Right renal pelvis (tissue), 4 donors: ENCODE measurements around the gene THEM4. TPM values are rescaled to one million over a fixed set of nuclear protein-coding genes. Genes with fewer than 3 reads are reported as not detected.
A peak's percentile ranks its signal among the peaks of the same experiment; 100 is the strongest.
"Not testable (repeated sequence)": the region's sequence is repeated elsewhere in the genome, so short reads cannot be mapped to it uniquely, and the experiment has no call there.

Experiments
- DNase-seq, 4 donors: peaks; one replicate each; pipeline ENCODE4 v3.0.0-alpha.2; 2013; ENCODE audit warnings: low read depth in 4 of 4, low spot score in 3 of 4, missing footprints in 1 of 4
- polyA plus RNA-seq, 4 donors: library from polyadenylated mRNA; unstranded; fragments of 120-200 nt; gene quantifications; one replicate each; pipeline ENCODE4 v1.2.1, GENCODE V29; 2013; ENCODE audit not compliant: insufficient read length in 4 of 4

THEM4 gene
- polyA plus RNA-seq, 4 donors: 20.8 to 31.0 (median 23.9) TPM

- DNase-seq: not testable (repeated sequence)
These were observed 8.5 kb downstream of the THEM4 start for GRCh38 chr1:151900804-151901203.

- DNase-seq: no peak
These were observed 10.8 kb downstream of the THEM4 start for GRCh38 chr1:151898519-151898991.

- DNase-seq: no peak
These were observed 11.3 kb downstream of the THEM4 start for GRCh38 chr1:151897991-151898431.

GRCh38 chr1:151893176-151893924 lies 16.0 kb downstream of the THEM4 start:
- no peak for DNase-seq

- no peak for DNase-seq
These were observed 17.1 kb downstream of the THEM4 start for GRCh38 chr1:151892190-151892589.

- DNase-seq: no peak
These were observed 17.8 kb downstream of the THEM4 start for GRCh38 chr1:151891512-151891911.

GRCh38 chr1:151888972-151889570 lies 20.2 kb downstream of the THEM4 start:
- no peak for DNase-seq

GRCh38 chr1:151887028-151887427 lies 22.3 kb downstream of the THEM4 start:
- no peak for DNase-seq

- no peak for DNase-seq
These were observed 23.8 kb downstream of the THEM4 start for GRCh38 chr1:151885479-151885878.

GRCh38 chr1:151884879-151885278 lies 24.4 kb downstream of the THEM4 start:
- DNase-seq: not testable (repeated sequence)

- DNase-seq: not testable (repeated sequence)
These were observed 24.9 kb downstream of the THEM4 start for GRCh38 chr1:151884445-151884844.

GRCh38 chr1:151883898-151884297 lies 25.4 kb downstream of the THEM4 start:
- not testable (repeated sequence) for DNase-seq

GRCh38 chr1:151882918-151883317 lies 26.4 kb downstream of the THEM4 start:
- not testable (repeated sequence) for DNase-seq

- DNase-seq: no peak
These were observed 26.8 kb downstream of the THEM4 start for GRCh38 chr1:151882466-151882865.

- no peak for DNase-seq
These were observed 27.8 kb downstream of the THEM4 start for GRCh38 chr1:151881479-151881878.

- no peak for DNase-seq
These were observed 33.8 kb downstream of the THEM4 start for GRCh38 chr1:151875419-151876097.

- not testable (repeated sequence) for DNase-seq
These were observed 36.5 kb downstream of the THEM4 start for GRCh38 chr1:151872776-151873175.

GRCh38 chr1:151871284-151872030 lies 37.9 kb downstream of the THEM4 start:
- no peak for DNase-seq

- DNase-seq: peak in 2 of 4 donors; percentile 4 to 6
These were observed 40.8 kb downstream of the THEM4 start for GRCh38 chr1:151868486-151868885.

- DNase-seq: no peak
These were observed 41.4 kb downstream of the THEM4 start for GRCh38 chr1:151867765-151868411.
